GM12878 (cell line): ENCODE results near the gene MACROD2. TPM values are rescaled to one million over a fixed set of nuclear protein-coding genes. Genes with fewer than 3 reads are reported as not detected.
A peak's percentile ranks its signal among the peaks of the same experiment; 100 is the strongest.

Experiments used
- ASH2L ChIP-seq: fragments of 300-600, 200-600 bp; sonication (generic); IDR thresholded peaks from 2 replicates; pipeline ENCODE4 v1.6.1; 2017; ENCODE audit warnings: low read depth, mild to moderate bottlenecking, borderline replicate concordance
- ATF7 ChIP-seq: fragments of 450-650 bp; IDR thresholded peaks from 2 replicates; pipeline ENCODE4 v1.6.1; 2016; ENCODE audit warnings: low read depth, mild to moderate bottlenecking
- BMI1 ChIP-seq: fragments of 450-650 bp; IDR thresholded peaks from 2 replicates; pipeline ENCODE4 v1.6.1; 2016; ENCODE audit warnings: mild to moderate bottlenecking, moderate library complexity, borderline replicate concordance
- CBFB ChIP-seq: IDR thresholded peaks from 2 replicates; pipeline ENCODE4 v1.6.1; 2016; ENCODE audit warnings: antibody characterized with exemption, low read depth
- DPF2 ChIP-seq: fragments of 450-650 bp; IDR thresholded peaks from 2 replicates; pipeline ENCODE4 v1.6.1; 2017; ENCODE audit warnings: mild to moderate bottlenecking
- IKZF1 ChIP-seq: fragments of 450-650 bp; conservative IDR thresholded peaks from 2 replicates; pipeline ENCODE4 v1.6.1; 2017; ENCODE audit warnings: antibody characterized with exemption, mild to moderate bottlenecking
- IKZF2 ChIP-seq, 2 experiments: fragments of 450-650 bp; IDR thresholded peaks; 2 replicates each; pipeline ENCODE4 v1.6.1; 2017; ENCODE audit warnings: mild to moderate bottlenecking in 2 of 2, moderate library complexity in 2 of 2
- MYB ChIP-seq: fragments of 150-350 bp; IDR thresholded peaks from 2 replicates; pipeline ENCODE4 v1.6.1; 2014; ENCODE audit warnings: mild to moderate bottlenecking, low read depth, low read length, borderline replicate concordance
- NFIC ChIP-seq: IDR thresholded peaks from 2 replicates; pipeline ENCODE4 v1.6.1; 2012; ENCODE audit warnings: low read depth, mild to moderate bottlenecking, inconsistent platforms, low read length, moderate library complexity
- NR2C2 ChIP-seq: IDR thresholded peaks from 2 replicates; pipeline ENCODE4 v1.6.1; 2011; ENCODE audit warnings: borderline replicate concordance, low read depth; ENCODE audit not compliant: control insufficient read depth, insufficient read length
- PAX8 ChIP-seq: fragments of 450-650 bp; IDR thresholded peaks from 2 replicates; pipeline ENCODE4 v1.6.1; 2017; ENCODE audit warnings: mild to moderate bottlenecking, moderate library complexity
- POU2F2 ChIP-seq: IDR thresholded peaks from 3 replicates; pipeline ENCODE4 v1.6.1; 2011; ENCODE audit warnings: low read depth, mild to moderate bottlenecking, low read length, borderline replicate concordance
- SMAD1 ChIP-seq: fragments of 450-650 bp; IDR thresholded peaks from 2 replicates; pipeline ENCODE4 v1.6.1; 2018; ENCODE audit warnings: mild to moderate bottlenecking, low read depth; ENCODE audit not compliant: partially characterized antibody
- SP1 ChIP-seq: IDR thresholded peaks from one replicate; pipeline ENCODE4 v1.6.1; 2011; ENCODE audit warnings: low read depth, low read length
- SREBF2 ChIP-seq: IDR thresholded peaks from 2 replicates; pipeline ENCODE4 v1.6.1; 2012; ENCODE audit warnings: mild to moderate bottlenecking, low read length
- SRF ChIP-seq, 2 experiments: IDR thresholded peaks; 2 replicates each; pipeline ENCODE4 v1.6.1; 2011; ENCODE audit warnings: low read depth in 2 of 2, low read length in 2 of 2, mild to moderate bottlenecking in 1 of 2, moderate library complexity in 1 of 2
- STAT3 ChIP-seq: IDR thresholded peaks from 2 replicates; pipeline ENCODE4 v1.6.1; 2011; ENCODE audit warnings: low read depth, low read length, improper control_type of control experiment
- TCF12 ChIP-seq: IDR thresholded peaks from 2 replicates; pipeline ENCODE4 v1.6.1; 2011; ENCODE audit warnings: low read depth, mild to moderate bottlenecking, low read length
- WRNIP1 ChIP-seq: IDR thresholded peaks from 2 replicates; pipeline ENCODE4 v1.6.1; 2011; ENCODE audit warnings: low read depth, low read length, improper control_type of control experiment, borderline replicate concordance
- ZBED1 ChIP-seq: IDR thresholded peaks from 2 replicates; pipeline ENCODE4 v1.6.1; 2016; ENCODE audit warnings: borderline replicate concordance
- polyA plus RNA-seq, 11 experiments: library from polyadenylated mRNA; depleted of rRNA in 4 of 11; unstranded in 6 of 11; stranded (reverse) in 5 of 11; fragments of >200 nt; fragmentation: Nextera tagmentation in 4 of 11; fragmentation: Illumina TruSeq in 1 of 11; extraction: Ambion mirVana in 4 of 11; extraction: Trizol in 1 of 11; gene quantifications; 1 replicate in 1 of 11; 2 replicates in 10 of 11; pipeline versions ENCODE4 v1.2.1 to v1.2.3, GENCODE V29; 2011 to 2016; ENCODE audit warnings: inconsistent platforms in 2 of 11, missing spikeins in 2 of 11, low read depth in 1 of 11
- total RNA-seq, 4 experiments: library from RNA; depleted of rRNA in 3 of 4; stranded (reverse); fragments of >200 nt in 3 of 4; fragmentation: Illumina TruSeq in 1 of 4; extraction: Trizol in 1 of 4; gene quantifications; 2 replicates each; pipeline versions ENCODE4 v1.2.1 to v1.2.3, GENCODE V29; 2013 to 2021
- TF ChIP-seq, protein P1 (sequence below): fragments of 150-350 bp; IDR thresholded peaks from 2 replicates; pipeline ENCODE4 v1.6.1; 2014; ENCODE audit warnings: mild to moderate bottlenecking, low read depth, low read length
- TF ChIP-seq, protein P2 (sequence below): fragments of 450-650 bp; formaldehyde crosslinking; IDR thresholded peaks from 2 replicates; pipeline ENCODE4 v1.4.0; 2022; ENCODE audit warnings: mild to moderate bottlenecking, moderate library complexity
- TF ChIP-seq, protein P3 (sequence below): fragments of 450-650 bp; IDR thresholded peaks from 2 replicates; pipeline ENCODE4 v1.6.1; 2014; ENCODE audit warnings: mild to moderate bottlenecking

The MACROD2 gene
- total and polyA plus RNA-seq, 10 of the 15 experiments (the other 5 are each of a cell fraction or from before 2014, with no cell fraction given), result 1.1 to 21.5 (median 2.2) TPM

DNA sequence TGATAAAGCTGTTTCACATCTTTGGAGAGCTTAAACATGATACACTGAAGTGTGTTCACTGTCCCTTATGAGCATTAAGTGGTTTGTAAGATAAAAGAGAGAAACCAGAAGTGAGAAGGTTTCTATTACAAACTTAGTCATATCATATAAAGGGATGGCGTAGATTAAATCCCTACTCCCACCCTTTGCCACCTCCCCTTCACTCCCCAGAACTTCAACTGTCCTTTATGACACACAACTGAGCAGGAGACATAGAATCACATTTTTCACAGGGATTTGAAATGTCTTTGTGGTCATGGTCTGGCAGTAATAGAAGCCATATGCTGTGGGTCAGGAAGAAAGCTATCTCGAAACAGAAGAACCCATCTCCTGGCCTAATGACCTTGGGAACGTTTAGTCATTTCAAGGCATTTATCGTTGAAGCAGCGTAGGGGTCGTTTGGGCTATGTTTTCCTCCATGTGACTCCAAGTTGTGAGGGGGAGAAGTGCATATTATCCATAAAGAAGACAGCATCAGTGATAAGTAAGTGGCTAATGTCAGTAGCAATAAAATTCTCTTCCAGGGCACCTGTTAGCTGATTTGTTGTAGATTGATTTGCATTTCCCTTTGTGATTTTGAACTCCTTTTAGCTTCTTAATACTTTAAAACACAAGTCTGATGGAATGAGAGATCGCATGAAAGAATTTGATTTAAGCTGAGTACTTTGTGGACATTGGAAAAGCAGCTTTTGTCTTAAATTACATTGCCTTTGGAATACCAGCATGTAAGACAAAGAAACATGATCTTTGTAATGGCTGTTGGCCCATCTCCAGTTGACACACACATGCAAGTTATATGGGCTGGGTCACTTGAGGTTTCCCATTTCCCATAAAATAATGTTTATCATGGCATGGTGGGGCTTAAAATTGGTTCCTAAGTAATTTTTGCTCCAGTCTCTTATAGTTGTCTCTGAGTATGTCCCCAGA is 843.6 kb downstream of the MACROD2 start (continued):
- TF ChIP-seq, protein P1, sequence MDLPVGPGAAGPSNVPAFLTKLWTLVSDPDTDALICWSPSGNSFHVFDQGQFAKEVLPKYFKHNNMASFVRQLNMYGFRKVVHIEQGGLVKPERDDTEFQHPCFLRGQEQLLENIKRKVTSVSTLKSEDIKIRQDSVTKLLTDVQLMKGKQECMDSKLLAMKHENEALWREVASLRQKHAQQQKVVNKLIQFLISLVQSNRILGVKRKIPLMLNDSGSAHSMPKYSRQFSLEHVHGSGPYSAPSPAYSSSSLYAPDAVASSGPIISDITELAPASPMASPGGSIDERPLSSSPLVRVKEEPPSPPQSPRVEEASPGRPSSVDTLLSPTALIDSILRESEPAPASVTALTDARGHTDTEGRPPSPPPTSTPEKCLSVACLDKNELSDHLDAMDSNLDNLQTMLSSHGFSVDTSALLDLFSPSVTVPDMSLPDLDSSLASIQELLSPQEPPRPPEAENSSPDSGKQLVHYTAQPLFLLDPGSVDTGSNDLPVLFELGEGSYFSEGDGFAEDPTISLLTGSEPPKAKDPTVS, result no peak
- TF ChIP-seq IKZF2 (IDR thresholded peaks at IDR 0.05) (peak; percentile 95 to 96), NFIC (peak; percentile 75), STAT3 (no peak), PAX8 (no peak), CBFB (no peak), SREBF2 (no peak), BMI1 (peak; percentile 58; the same call in 1 of the 2 replicates), ATF7 (peak; percentile 57; the same call in 1 of the 2 replicates), POU2F2 (peak; percentile 25; the same call in 1 of the 3 replicates), ASH2L (no peak), WRNIP1 (no peak), DPF2 (peak; percentile 96), SP1 (no peak), MYB (no peak), SRF (IDR thresholded peaks at IDR 0.05; ENCODE audit: low read depth in 2 of 2, low read length in 2 of 2) (no peak), IKZF1 (peak; percentile 93), ZBED1 (no peak), SMAD1 (no peak), NR2C2 (no peak), TCF12 (no peak)
- TF ChIP-seq, protein P2, sequence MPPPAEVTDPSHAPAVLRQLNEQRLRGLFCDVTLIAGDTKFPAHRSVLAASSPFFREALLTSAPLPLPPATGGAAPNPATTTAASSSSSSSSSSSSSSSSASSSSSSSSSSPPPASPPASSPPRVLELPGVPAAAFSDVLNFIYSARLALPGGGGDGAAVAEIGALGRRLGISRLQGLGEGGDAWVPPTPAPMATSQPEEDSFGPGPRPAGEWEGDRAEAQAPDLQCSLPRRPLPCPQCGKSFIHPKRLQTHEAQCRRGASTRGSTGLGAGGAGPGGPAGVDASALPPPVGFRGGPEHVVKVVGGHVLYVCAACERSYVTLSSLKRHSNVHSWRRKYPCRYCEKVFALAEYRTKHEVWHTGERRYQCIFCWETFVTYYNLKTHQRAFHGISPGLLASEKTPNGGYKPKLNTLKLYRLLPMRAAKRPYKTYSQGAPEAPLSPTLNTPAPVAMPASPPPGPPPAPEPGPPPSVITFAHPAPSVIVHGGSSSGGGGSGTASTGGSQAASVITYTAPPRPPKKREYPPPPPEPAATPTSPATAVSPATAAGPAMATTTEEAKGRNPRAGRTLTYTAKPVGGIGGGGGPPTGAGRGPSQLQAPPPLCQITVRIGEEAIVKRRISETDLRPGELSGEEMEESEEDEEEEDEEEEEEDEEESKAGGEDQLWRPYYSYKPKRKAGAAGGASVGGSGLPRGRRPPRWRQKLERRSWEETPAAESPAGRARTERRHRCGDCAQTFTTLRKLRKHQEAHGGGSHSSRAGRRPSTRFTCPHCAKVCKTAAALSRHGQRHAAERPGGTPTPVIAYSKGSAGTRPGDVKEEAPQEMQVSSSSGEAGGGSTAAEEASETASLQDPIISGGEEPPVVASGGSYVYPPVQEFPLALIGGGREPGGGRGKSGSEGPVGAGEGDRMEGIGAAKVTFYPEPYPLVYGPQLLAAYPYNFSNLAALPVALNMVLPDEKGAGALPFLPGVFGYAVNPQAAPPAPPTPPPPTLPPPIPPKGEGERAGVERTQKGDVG (CRISPR knock-in tag), result no peak
- TF ChIP-seq, protein P3, sequence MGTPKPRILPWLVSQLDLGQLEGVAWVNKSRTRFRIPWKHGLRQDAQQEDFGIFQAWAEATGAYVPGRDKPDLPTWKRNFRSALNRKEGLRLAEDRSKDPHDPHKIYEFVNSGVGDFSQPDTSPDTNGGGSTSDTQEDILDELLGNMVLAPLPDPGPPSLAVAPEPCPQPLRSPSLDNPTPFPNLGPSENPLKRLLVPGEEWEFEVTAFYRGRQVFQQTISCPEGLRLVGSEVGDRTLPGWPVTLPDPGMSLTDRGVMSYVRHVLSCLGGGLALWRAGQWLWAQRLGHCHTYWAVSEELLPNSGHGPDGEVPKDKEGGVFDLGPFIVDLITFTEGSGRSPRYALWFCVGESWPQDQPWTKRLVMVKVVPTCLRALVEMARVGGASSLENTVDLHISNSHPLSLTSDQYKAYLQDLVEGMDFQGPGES, result no peak
